Esophagus muscularis mucosa (tissue), 3 donors: ENCODE data around the gene UBR3.

ENCODE experiments used
- CTCF ChIP-seq, 3 experiments: fragments of 200-600 bp in 2 of 3; fragments of 450-650 bp in 1 of 3; sonication (generic) in 2 of 3; IDR thresholded peaks; one replicate each; pipeline ENCODE4 v1.5.1; 2017 to 2019; ENCODE audit warnings: antibody characterized with exemption in 3 of 3, mild to moderate bottlenecking in 2 of 3, moderate library complexity in 1 of 3
- POLR2A ChIP-seq: fragments of 450-650 bp; IDR thresholded peaks from one replicate; pipeline ENCODE4 v1.6.1; 2017; ENCODE audit warnings: antibody characterized with exemption, moderate library complexity, mild to moderate bottlenecking, low read depth
- POLR2AphosphoS5 ChIP-seq, 2 donors: sonication (generic); formaldehyde crosslinking; IDR thresholded peaks; one replicate each; pipeline ENCODE4 v1.6.1; 2017; ENCODE audit warnings: antibody characterized with exemption in 2 of 2

DNA sequence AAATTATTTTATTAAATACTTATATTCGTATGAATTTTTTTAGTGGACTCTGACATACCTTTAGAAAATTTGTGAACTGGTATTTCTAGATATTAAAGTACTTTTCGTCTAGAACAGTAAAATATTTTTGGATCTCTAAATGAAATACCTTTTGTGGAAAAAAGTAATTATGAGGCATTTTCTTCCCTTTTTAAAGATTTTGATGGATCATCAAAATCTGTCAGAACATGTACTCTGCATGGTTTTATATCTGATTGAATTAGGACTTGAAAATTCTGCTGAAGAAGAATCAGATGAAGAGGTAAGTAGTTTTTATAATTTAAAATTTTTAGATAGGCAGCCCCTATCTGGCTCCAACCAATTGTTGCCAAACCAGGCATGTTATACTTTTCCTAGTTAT, 118.8 kb downstream of the UBR3 start:
- TF ChIP-seq CTCF (IDR thresholded peaks at IDR 0.05) (no peak), POLR2A (no peak), POLR2AphosphoS5 (IDR thresholded peaks at IDR 0.05) (no peak)
